H9 (cell line): Measurements from ENCODE around the gene TRNAU1AP. TPM values are rescaled to one million over a fixed set of nuclear protein-coding genes. Genes with fewer than 3 reads are reported as not detected.

Experiments used
- DNase-seq: peaks from one replicate; pipeline ENCODE4 v3.0.0-alpha.2; 2017
- H2AFZ ChIP-seq: one replicate; pipeline ENCODE4 v1.6.1; 2013; ENCODE audit warnings: mild to moderate bottlenecking, low read length, control low read depth, moderate library complexity
- H2AK5ac ChIP-seq: 2 replicates; pipeline ENCODE4 v1.6.1; 2013; ENCODE audit warnings: low read length, control low read depth, mixed read lengths; ENCODE audit not compliant: insufficient read length
- H2BK120ac ChIP-seq: one replicate; pipeline ENCODE4 v1.6.1; 2013; ENCODE audit warnings: low read depth, mild to moderate bottlenecking, low read length, control low read depth, inconsistent platforms; ENCODE audit not compliant: poor library complexity, severe bottlenecking
- H2BK12ac ChIP-seq: 2 replicates; pipeline ENCODE4 v1.6.1; 2013; ENCODE audit warnings: low read length, control low read depth, mixed read lengths, low read depth; ENCODE audit not compliant: insufficient read length
- H2BK15ac ChIP-seq: 2 replicates; pipeline ENCODE4 v1.6.1; 2013; ENCODE audit warnings: low read depth, low read length, control low read depth
- H2BK20ac ChIP-seq: one replicate; pipeline ENCODE4 v1.6.1; 2013; ENCODE audit warnings: low read depth, mild to moderate bottlenecking, low read length, control low read depth, inconsistent platforms; ENCODE audit not compliant: poor library complexity, severe bottlenecking
- H2BK5ac ChIP-seq: 2 replicates; pipeline ENCODE4 v1.6.1; 2013; ENCODE audit warnings: low read length, control low read depth, mixed read lengths; ENCODE audit not compliant: insufficient read length
- H3K14ac ChIP-seq: 2 replicates; pipeline ENCODE4 v1.6.1; 2013; ENCODE audit warnings: low read length, control low read depth; ENCODE audit not compliant: insufficient read depth
- H3K18ac ChIP-seq: 2 replicates; pipeline ENCODE4 v1.6.1; 2013; ENCODE audit warnings: low read depth, mild to moderate bottlenecking, mixed read lengths, low read length, control low read depth; ENCODE audit not compliant: insufficient read length
- H3K23ac ChIP-seq: 2 replicates; pipeline ENCODE4 v1.6.1; 2013; ENCODE audit warnings: low read length, control low read depth, mixed read lengths, low read depth; ENCODE audit not compliant: insufficient read length
- H3K23me2 ChIP-seq: 2 replicates; pipeline ENCODE4 v1.6.1; 2013; ENCODE audit warnings: low read depth, mild to moderate bottlenecking, mixed read lengths, low read length, control low read depth; ENCODE audit not compliant: insufficient read length, poor library complexity, severe bottlenecking
- H3K27ac ChIP-seq: 2 replicates; pipeline ENCODE4 v1.5.1; 2013; ENCODE audit warnings: low read length, control low read depth, mixed read lengths, low read depth; ENCODE audit not compliant: insufficient read length
- H3K27me3 ChIP-seq: 2 replicates; pipeline ENCODE4 v1.6.1; 2013; ENCODE audit warnings: low read length, control low read depth, inconsistent platforms; ENCODE audit not compliant: insufficient read depth
- H3K4ac ChIP-seq: 2 replicates; pipeline ENCODE4 v1.6.1; 2013; ENCODE audit warnings: low read depth, mild to moderate bottlenecking, control low read depth, inconsistent platforms, low read length, moderate library complexity
- H3K4me1 ChIP-seq: 2 replicates; pipeline ENCODE4 v1.6.1; 2013; ENCODE audit warnings: low read length, control low read depth, inconsistent platforms; ENCODE audit not compliant: insufficient read depth
- H3K4me2 ChIP-seq: 2 replicates; pipeline ENCODE4 v1.6.1; 2013; ENCODE audit warnings: low read length, control low read depth, mixed read lengths; ENCODE audit not compliant: insufficient read length, insufficient read depth
- H3K56ac ChIP-seq: 2 replicates; pipeline ENCODE4 v1.6.1; 2013; ENCODE audit warnings: low read depth, mild to moderate bottlenecking, mixed read lengths, low read length, control low read depth; ENCODE audit not compliant: insufficient read length
- H3K79me1 ChIP-seq: 2 replicates; pipeline ENCODE4 v1.6.1; 2013; ENCODE audit warnings: low read depth, mild to moderate bottlenecking, moderate library complexity, low read length, control low read depth, inconsistent platforms; ENCODE audit not compliant: insufficient read depth, poor library complexity, severe bottlenecking
- H3K79me2 ChIP-seq: 2 replicates; pipeline ENCODE4 v1.6.1; 2013; ENCODE audit warnings: low read length, control low read depth, inconsistent platforms; ENCODE audit not compliant: insufficient read depth
- H3K9ac ChIP-seq: 2 replicates; pipeline ENCODE4 v1.6.1; 2013; ENCODE audit warnings: low read length, control low read depth, mixed read lengths; ENCODE audit not compliant: insufficient read length; ENCODE audit errors: extremely low read depth
- H3K9me3 ChIP-seq: one replicate; pipeline ENCODE4 v1.6.1; 2013; ENCODE audit warnings: low read depth, low read length, inconsistent platforms; ENCODE audit not compliant: control insufficient read depth
- H3T11ph ChIP-seq: one replicate; pipeline ENCODE4 v1.6.1; 2013; ENCODE audit warnings: mild to moderate bottlenecking, low read length, control low read depth, inconsistent platforms
- H4K20me1 ChIP-seq: one replicate; pipeline ENCODE4 v1.6.1; 2013; ENCODE audit not compliant: control insufficient read depth, insufficient read length, insufficient read depth
- H4K5ac ChIP-seq: 2 replicates; pipeline ENCODE4 v1.6.1; 2013; ENCODE audit warnings: low read depth, mild to moderate bottlenecking, mixed read lengths, low read length, control low read depth; ENCODE audit not compliant: insufficient read length
- H4K8ac ChIP-seq: replicated peaks from 2 replicates; pipeline ENCODE4 v1.6.1; 2013; ENCODE audit warnings: low read length, control low read depth, mixed read lengths, low read depth; ENCODE audit not compliant: insufficient read length
- H4K91ac ChIP-seq: 2 replicates; pipeline ENCODE4 v1.6.1; 2013; ENCODE audit warnings: low read depth, mild to moderate bottlenecking, moderate library complexity, mixed read lengths, low read length, control low read depth; ENCODE audit not compliant: insufficient read length
- H3K27ac Mint-ChIP-seq, 3 experiments: 2 replicates in 2 of 3; 3 replicates in 1 of 3; pipeline ENCODE4 v1.8.0; 2020 to 2021; ENCODE audit warnings: mixed read lengths in 3 of 3, mild to moderate bottlenecking in 1 of 3, moderate library complexity in 1 of 3
- H3K27me3 Mint-ChIP-seq: 2 replicates; pipeline ENCODE4 v1.8.0; 2021; ENCODE audit warnings: low read depth, mild to moderate bottlenecking, moderate library complexity, mixed read lengths
- H3K36me3 Mint-ChIP-seq, 3 experiments: 2 replicates in 2 of 3; 3 replicates in 1 of 3; pipeline ENCODE4 v1.8.0; 2020 to 2021; ENCODE audit warnings: low read depth in 3 of 3, mixed read lengths in 3 of 3; ENCODE audit not compliant: insufficient read depth in 1 of 3
- H3K4me1 Mint-ChIP-seq, 2 experiments: 2 replicates each; pipeline ENCODE4 v1.8.0; 2020; ENCODE audit warnings: mixed read lengths in 2 of 2
- H3K4me3 Mint-ChIP-seq, 2 experiments: 2 replicates in 1 of 2; 3 replicates in 1 of 2; pipeline ENCODE4 v1.8.0; 2020 to 2021; ENCODE audit warnings: mild to moderate bottlenecking in 2 of 2, mixed read lengths in 2 of 2, moderate library complexity in 1 of 2
- H3K9me3 Mint-ChIP-seq, 2 experiments: 2 replicates in 1 of 2; 3 replicates in 1 of 2; pipeline ENCODE4 v1.8.0; 2020; ENCODE audit warnings: mild to moderate bottlenecking in 2 of 2, mixed read lengths in 2 of 2, moderate library complexity in 1 of 2
- CTCF ChIP-seq: fragments of 200-600 bp; sonication (generic); conservative IDR thresholded peaks from 3 replicates; pipeline ENCODE4 v1.8.0; 2021; ENCODE audit warnings: antibody characterized with exemption, mild to moderate bottlenecking
- WGBS: extraction: QIAGEN DNeasy Blood & Tissue Kit; methylation state at CpG from one replicate; pipeline ENCODE4 v1.1.7; 2013; ENCODE audit warnings: missing lambda C conversion rate, low lambda C conversion rate, mixed read lengths; ENCODE audit not compliant: insufficient read length; ENCODE audit errors: extremely low coverage; 5-methylcytosine and 5-hydroxymethylcytosine counted together
- total RNA-seq: library from RNA; stranded (reverse); gene quantifications from 2 replicates; pipeline ENCODE4 v1.2.1, GENCODE V29; 2021

Gene TRNAU1AP
- total RNA-seq, 1 experiment from 2014 or later, result 45.0 TPM

GRCh38 chr1:28530456-28530855, 22.4 kb upstream of the TRNAU1AP start:
- H3K4me3 Mint-ChIP-seq, result no peak overlapping the region

More at GRCh38 chr1:28530456-28530855, 22.4 kb upstream of the TRNAU1AP start:
- H2BK12ac ChIP-seq, result no peak overlapping the region
- no peaks in the 10 kb centered on the region for H3K4me1 ChIP-seq
- H3K14ac ChIP-seq, result no peak overlapping the region
- Mint-ChIP-seq H3K9me3 (no peaks in the 10 kb centered on the region), H3K4me1 (no peaks in the 10 kb centered on the region), H3K27me3 (no peaks in the 10 kb centered on the region; the same call in 1 of the 2 replicates), H3K36me3 (peaks cover 36 to 59% (median 47%) of the 10 kb centered on the region in 3 experiments), H3K27ac (no peak overlapping the region; a peak in 1 of 7 replicates)
- WGBS, result no CpG with 5 or more reads among the region's 31 CpGs
- no peak overlapping the region for H3K18ac ChIP-seq
- no peak overlapping the region for H4K5ac ChIP-seq
- TF ChIP-seq CTCF, result no peak
- H2AK5ac ChIP-seq, result no peak overlapping the region
- DNase-seq, result no peak
- no peak overlapping the region for H2BK15ac ChIP-seq
- H3K9me3 ChIP-seq, result no peaks in the 10 kb centered on the region
- H2BK120ac ChIP-seq, result no peak overlapping the region
- no peak overlapping the region for H3K56ac ChIP-seq
- H3K79me1 ChIP-seq, result peaks cover 6% of the 10 kb centered on the region
- no peak overlapping the region for H4K8ac ChIP-seq
- no peaks in the 10 kb centered on the region for H3K27me3 ChIP-seq
- H2BK5ac ChIP-seq, result no peak overlapping the region
- H3K9ac ChIP-seq, result no peak overlapping the region
- H3K4ac ChIP-seq, result no peak overlapping the region
- no peaks in the 10 kb centered on the region for H4K20me1 ChIP-seq
- no peaks in the 10 kb centered on the region for H3K23me2 ChIP-seq
- H3K79me2 ChIP-seq, result peaks cover 1% of the 10 kb centered on the region; the same call in 1 of the 2 replicates
- no peak overlapping the region for H3K27ac ChIP-seq
- H3T11ph ChIP-seq, result no peak overlapping the region
- no peak overlapping the region for H2BK20ac ChIP-seq
- no peak overlapping the region for H4K91ac ChIP-seq
- no peak overlapping the region for H3K23ac ChIP-seq
- H2AFZ ChIP-seq, result no peak overlapping the region
- no peak overlapping the region for H3K4me2 ChIP-seq
